Activated gamma-delta T cell treated with anti-CD3 and anti-CD28 coated beads, Interleukin-2, amount 50 U/mL, for 16 hours (primary cell): ENCODE results near the gene CALCR.
"Not testable (repeated sequence)": the region's sequence is repeated elsewhere in the genome, so short reads cannot be mapped to it uniquely, and the experiment has no call there.

Source experiments
- DNase-seq: peaks from one replicate; pipeline ENCODE4 v3.0.0-alpha.2; 2020; ENCODE audit warnings: low read depth

The CALCR gene

GRCh38 chr7:93559639-93560491, 14.7 kb downstream of the CALCR start:
- no peak for DNase-seq

GRCh38 chr7:93558705-93559614, 15.6 kb downstream of the CALCR start:
- DNase-seq, result no peak

- DNase-seq, result no peak
These were observed 22.6 kb downstream of the CALCR start for GRCh38 chr7:93551931-93552330.

- DNase-seq, result no peak
These were observed 23.2 kb downstream of the CALCR start for GRCh38 chr7:93551063-93551895.

GRCh38 chr7:93547716-93548115, 26.8 kb downstream of the CALCR start:
- DNase-seq, result no peak

GRCh38 chr7:93544691-93545090, 29.8 kb downstream of the CALCR start:
- no peak for DNase-seq

- DNase-seq, result no peak
These were observed 36.5 kb downstream of the CALCR start for GRCh38 chr7:93538061-93538460.

GRCh38 chr7:93535616-93536015, 38.9 kb downstream of the CALCR start:
- no peak for DNase-seq

GRCh38 chr7:93530701-93531100, 43.8 kb downstream of the CALCR start:
- no peak for DNase-seq

- no peak for DNase-seq
These were observed 57.7 kb downstream of the CALCR start for GRCh38 chr7:93516834-93517233.

- no peak for DNase-seq
These were observed 59.4 kb downstream of the CALCR start for GRCh38 chr7:93515144-93515543.

GRCh38 chr7:93509303-93509702, 65.2 kb downstream of the CALCR start:
- DNase-seq, result no peak

GRCh38 chr7:93503088-93503487, 71.4 kb downstream of the CALCR start:
- no peak for DNase-seq

GRCh38 chr7:93491860-93492259, 82.7 kb downstream of the CALCR start:
- not testable (repeated sequence) for DNase-seq

- DNase-seq, result no peak
These were observed 97.8 kb downstream of the CALCR start for GRCh38 chr7:93476491-93477344.

GRCh38 chr7:93475811-93476210, 98.7 kb downstream of the CALCR start:
- DNase-seq, result no peak

GRCh38 chr7:93471456-93471855, 103.1 kb downstream of the CALCR start:
- no peak for DNase-seq

- DNase-seq, result no peak
These were observed 110.8 kb downstream of the CALCR start for GRCh38 chr7:93463764-93464163.

- DNase-seq, result no peak
These were observed 113.2 kb downstream of the CALCR start for GRCh38 chr7:93461350-93461749.

GRCh38 chr7:93453262-93453661, 121.3 kb downstream of the CALCR start:
- DNase-seq, result no peak

- no peak for DNase-seq
These were observed 126.3 kb downstream of the CALCR start for GRCh38 chr7:93448176-93448575.
